ENCODE results near the gene MEGF9.

The MEGF9 gene

GRCh38 chr9:120621941-120622340, 92.3 kb downstream of the MEGF9 start:
- DNase-seq (ENCODE audit: low read depth), result no peak

DNA sequence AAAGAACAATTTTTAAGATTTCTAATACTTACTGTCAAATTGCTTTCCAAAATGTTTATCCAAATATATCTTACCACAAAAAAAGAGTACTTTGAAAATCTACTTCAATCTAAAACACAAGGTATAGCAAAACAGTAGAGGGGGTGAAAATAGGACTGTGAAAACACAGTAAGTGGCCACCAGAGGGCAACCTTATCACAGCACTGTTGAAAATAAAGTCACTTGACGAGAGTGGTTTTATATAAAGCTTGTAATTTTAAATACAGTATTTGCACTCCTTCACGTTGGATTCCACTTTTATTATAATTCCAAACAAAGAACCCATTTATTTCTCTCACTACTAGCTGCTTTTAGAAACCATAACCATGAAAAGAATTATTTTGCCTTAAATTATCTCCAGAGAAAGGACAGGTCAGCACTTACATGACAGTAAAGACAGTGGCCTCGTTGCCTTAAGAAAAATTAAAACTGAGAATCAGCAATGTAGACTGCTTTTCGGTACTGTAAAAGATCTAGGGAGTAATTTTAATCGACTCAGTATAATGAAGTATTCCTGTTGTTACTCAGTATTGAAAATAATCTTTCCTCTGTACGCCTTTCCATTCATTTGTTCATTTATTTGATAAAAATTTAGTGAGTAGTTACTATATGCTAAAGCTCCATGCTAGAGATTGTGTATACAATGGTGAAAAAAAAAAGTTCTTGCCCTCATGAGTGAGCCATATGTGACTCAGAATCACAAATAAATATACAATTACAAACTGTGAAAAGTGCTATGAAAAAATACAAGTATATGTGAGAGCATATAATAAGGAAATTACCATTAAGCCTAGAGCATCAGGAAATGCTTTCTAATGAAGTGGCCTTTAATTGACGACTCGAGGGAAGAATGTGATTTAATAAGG, 94.3 kb downstream of the MEGF9 start:
- peak; percentile 27 for DNase-seq (ENCODE audit: low read depth)

DNA sequence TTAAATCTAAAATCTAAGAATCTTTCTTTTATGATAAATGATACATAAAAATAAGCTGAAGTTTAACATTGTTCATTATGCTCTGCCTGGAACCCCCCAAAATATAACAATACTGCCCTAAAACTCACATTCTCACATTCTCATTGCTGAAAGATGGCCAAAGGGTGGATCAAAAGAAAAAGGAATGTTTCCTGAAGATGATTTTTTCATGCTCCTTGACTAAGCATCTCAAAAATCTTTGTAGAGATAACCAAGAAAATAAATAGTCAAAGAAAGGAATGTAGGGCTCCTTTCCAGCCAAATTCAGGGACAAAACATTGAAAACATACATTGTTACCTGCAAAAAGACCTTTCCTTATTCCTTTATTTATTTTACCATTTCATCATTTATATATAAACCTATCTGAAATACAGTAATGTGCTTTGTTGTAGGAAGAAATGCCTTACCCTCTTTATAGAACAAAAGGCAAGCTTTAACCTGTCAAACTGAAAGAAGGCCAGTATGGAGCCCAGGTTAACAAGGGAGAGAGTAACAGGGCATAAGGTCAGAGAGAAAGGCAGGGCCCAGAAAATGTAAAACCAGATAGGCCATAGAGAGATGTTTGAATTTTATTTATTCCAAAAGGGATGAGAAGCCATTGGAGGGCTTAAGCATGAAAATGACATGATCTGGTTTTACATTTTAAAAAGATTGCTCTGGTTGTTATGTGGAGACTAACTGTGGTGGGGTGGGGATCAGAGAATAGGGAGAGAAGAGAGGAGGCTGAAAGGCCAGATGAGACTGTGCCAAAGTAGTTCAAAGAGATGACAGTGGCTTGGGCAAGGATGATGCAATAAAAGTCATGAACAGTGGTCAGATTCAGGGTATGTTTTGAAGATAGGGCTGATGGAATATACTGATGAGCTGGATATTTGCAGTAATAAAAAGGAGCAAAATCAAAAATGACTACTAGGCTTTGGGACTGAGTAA, 97.0 kb downstream of the MEGF9 start:
- no peak for DNase-seq (ENCODE audit: low read depth)

GRCh38 chr9:120612218-120612617, 102.1 kb downstream of the MEGF9 start:
- DNase-seq (ENCODE audit: low read depth), result no peak

GRCh38 chr9:120611690-120612068, 102.6 kb downstream of the MEGF9 start:
- DNase-seq (ENCODE audit: low read depth), result no peak

DNA sequence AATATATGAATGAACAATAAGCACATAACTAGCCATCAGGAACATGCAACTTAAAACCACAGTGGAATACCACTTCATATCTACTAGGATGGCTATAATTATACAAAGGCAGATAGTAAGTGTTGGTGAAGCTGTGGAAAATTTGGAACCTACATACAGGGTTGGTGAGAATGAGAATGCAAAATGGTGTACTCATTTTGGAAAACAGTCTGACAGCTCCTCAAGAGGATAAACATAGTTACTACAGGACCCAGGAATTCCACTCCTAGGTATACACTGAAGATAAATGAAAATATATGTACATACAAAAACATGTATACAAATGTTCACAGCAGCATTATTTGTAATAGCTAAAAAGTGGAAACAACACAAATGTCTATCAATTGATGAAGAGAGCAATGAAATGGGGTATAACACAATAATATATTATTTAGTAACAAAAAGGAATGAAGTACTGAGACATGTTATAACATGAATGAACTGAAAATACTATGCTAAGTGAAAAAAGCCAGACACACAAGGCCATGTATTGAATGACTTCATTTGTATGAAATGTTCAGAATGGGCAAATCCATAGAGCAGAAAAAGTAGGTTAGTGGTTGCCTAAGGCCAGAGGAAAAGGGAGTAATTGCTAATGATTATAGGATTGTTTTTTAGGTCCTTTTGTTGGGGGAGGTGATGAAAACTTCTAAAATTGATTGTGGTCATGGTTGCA, 103.1 kb downstream of the MEGF9 start:
- no peak for DNase-seq (ENCODE audit: low read depth)

GRCh38 chr9:120609636-120610035, 104.6 kb downstream of the MEGF9 start:
- DNase-seq (ENCODE audit: low read depth), result no peak

DNA sequence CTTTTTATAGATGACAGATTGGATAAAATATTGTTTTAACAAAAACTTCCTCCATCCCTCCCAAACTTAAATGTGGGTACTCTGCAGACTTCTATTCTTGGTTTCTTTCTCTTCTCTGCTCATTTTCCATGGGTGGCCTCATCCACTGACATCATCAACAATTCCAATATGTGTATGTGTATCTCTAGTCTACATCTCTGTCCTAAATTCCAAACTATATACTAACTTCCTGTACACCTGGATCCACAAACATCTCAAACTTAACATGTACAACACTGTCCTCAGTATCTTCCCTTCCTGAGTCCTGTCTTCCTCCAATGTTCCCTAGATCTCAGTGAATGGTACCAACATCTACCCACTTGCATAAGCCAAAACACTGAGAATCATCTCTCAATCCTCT, 105.8 kb downstream of the MEGF9 start:
- no peak for DNase-seq (ENCODE audit: low read depth)

GRCh38 chr9:120603591-120603990, 110.7 kb downstream of the MEGF9 start:
- no peak for DNase-seq (ENCODE audit: low read depth)

- no peak for DNase-seq (ENCODE audit: low read depth)
These were observed 111.3 kb downstream of the MEGF9 start for GRCh38 chr9:120603010-120603409.

GRCh38 chr9:120593955-120594277, 120.4 kb downstream of the MEGF9 start:
- no peak for DNase-seq (ENCODE audit: low read depth)

GRCh38 chr9:120593250-120593954, 120.9 kb downstream of the MEGF9 start:
- no peak for DNase-seq (ENCODE audit: low read depth)

GRCh38 chr9:120592210-120592609, 122.1 kb downstream of the MEGF9 start:
- DNase-seq (ENCODE audit: low read depth), result no peak

DNA sequence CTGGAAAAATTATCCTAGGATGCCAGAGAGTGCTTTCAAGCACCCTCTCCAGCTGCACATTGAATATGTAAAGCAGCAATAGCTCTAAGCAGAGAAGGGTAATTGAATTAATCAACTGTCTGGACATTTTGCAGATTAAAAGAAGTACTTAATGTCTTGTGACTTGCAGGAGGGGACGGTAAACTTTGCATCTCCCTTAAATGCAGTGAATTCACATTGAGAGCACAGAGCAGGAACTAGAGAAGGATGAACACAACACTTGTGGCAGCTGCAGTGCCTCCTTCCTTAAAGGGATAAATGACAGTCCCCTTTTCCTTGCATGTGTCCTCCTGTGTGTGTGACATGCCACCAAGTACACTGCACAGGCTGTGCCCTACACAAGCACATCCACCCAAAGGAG, 126.9 kb downstream of the MEGF9 start:
- no peak for DNase-seq (ENCODE audit: low read depth)

DNA sequence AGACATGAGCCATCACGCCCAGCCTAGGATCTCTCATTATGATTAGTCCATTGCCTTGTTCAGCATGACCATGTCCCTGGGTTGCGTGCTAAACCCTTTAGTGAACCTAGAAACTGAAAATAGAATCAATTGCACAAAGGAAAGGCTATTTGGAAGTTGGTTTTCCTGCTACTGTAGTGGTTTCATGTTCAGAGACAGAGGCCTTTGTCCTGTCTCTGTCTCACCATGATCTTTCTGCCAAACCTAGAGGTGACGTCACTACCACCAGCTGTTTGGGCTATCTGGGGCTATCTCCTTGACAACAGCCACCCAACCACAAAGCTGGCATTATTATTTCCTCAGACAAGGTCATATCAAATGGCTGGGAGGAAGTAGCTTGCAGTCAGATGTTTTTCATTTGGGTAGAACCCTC, 130.3 kb downstream of the MEGF9 start:
- no peak for DNase-seq (ENCODE audit: low read depth)

- peak; percentile 79 for DNase-seq (ENCODE audit: low read depth)
These were observed 134.0 kb downstream of the MEGF9 start, which contains the start of gene CDK5RAP2 for GRCh38 chr9:120580051-120580896. Gene CDK5RAP2 (minus strand): TSS chr9:120580167. CDS start chr9:120579978, 189 bp downstream.

- no peak for DNase-seq (ENCODE audit: low read depth)
These were observed 134.9 kb downstream of the MEGF9 start for GRCh38 chr9:120579139-120580050.

DNA sequence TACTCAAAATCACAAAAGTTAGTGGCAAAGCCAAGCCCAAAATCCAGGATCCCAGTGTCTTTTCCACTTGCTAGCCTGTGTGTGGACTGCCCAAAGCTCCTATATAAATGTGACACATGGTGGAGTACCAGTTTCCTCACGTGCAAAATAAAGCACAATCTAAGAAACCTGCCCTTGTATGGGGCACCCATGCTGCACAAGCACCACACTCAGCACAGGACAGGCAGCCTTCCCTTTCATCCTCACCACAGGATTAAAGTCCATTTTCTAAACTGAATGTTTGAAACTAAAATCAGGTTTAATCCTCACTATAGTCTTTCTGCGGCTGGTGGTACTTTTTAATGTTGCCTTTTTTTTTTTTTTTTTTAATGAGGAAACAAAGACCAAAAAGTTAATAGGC, 139.8 kb downstream of the MEGF9 start:
- DNase-seq (ENCODE audit: low read depth), result no peak

GRCh38 chr9:120572472-120572871, 141.8 kb downstream of the MEGF9 start:
- no peak for DNase-seq (ENCODE audit: low read depth)

Measured in stimulated activated CD8-positive, alpha-beta memory T cell treated with anti-CD3 and anti-CD28 coated beads, Interleukin-7, amount 100 ng/mL, for 24 hours (primary cell).